ENCODE measurements around the gene HPCAL1. TPM values are rescaled to one million over a fixed set of nuclear protein-coding genes. Genes with fewer than 3 reads are reported as not detected.

HPCAL1 gene
- total RNA-seq, 1 donor from 2014 or later = 34.6 TPM

GRCh38 chr2:10462178-10463083, 159.7 kb downstream of the HPCAL1 start:
- no peak for DNase-seq (ENCODE audit: low spot score)
- Mint-ChIP-seq H3K36me3 (ENCODE audit: low read depth, unreplicated experiment) (no peaks in the 10 kb centered on the region), H3K4me1 (ENCODE audit: unreplicated experiment) (no peaks in the 10 kb centered on the region), H3K27ac (ENCODE audit: unreplicated experiment) (no peak overlapping the region), H3K9me3 (ENCODE audit: unreplicated experiment) (no peaks in the 10 kb centered on the region), H3K4me3 (ENCODE audit: unreplicated experiment) (no peak overlapping the region), H3K27me3 (ENCODE audit: unreplicated experiment) (no peaks in the 10 kb centered on the region)
- no peak for TF ChIP-seq CTCF (IDR thresholded peaks at IDR 0.05; ENCODE audit: unreplicated experiment)

GRCh38 chr2:10465910-10466309, 163.2 kb downstream of the HPCAL1 start:
- H3K27me3 Mint-ChIP-seq (ENCODE audit: unreplicated experiment) = peaks cover 4% of the 10 kb centered on the region
- no peaks in the 10 kb centered on the region for H3K36me3 Mint-ChIP-seq (ENCODE audit: low read depth, unreplicated experiment)
- H3K9me3 Mint-ChIP-seq (ENCODE audit: unreplicated experiment) = no peaks in the 10 kb centered on the region
- H3K4me3 Mint-ChIP-seq (ENCODE audit: unreplicated experiment) = no peak overlapping the region
- no peak for DNase-seq (ENCODE audit: low spot score)
- H3K4me1 Mint-ChIP-seq (ENCODE audit: unreplicated experiment) = no peaks in the 10 kb centered on the region
- H3K27ac Mint-ChIP-seq (ENCODE audit: unreplicated experiment) = no peak overlapping the region
- no peak for TF ChIP-seq CTCF (IDR thresholded peaks at IDR 0.05; ENCODE audit: unreplicated experiment)

GRCh38 chr2:10466801-10467200, 164.1 kb downstream of the HPCAL1 start:
- no peak overlapping the region for H3K27ac Mint-ChIP-seq (ENCODE audit: unreplicated experiment)
- H3K4me3 Mint-ChIP-seq (ENCODE audit: unreplicated experiment) = no peak overlapping the region
- no peaks in the 10 kb centered on the region for H3K9me3 Mint-ChIP-seq (ENCODE audit: unreplicated experiment)
- DNase-seq (ENCODE audit: low spot score) = no peak
- H3K36me3 Mint-ChIP-seq (ENCODE audit: low read depth, unreplicated experiment) = no peaks in the 10 kb centered on the region
- peaks cover 4% of the 10 kb centered on the region for H3K27me3 Mint-ChIP-seq (ENCODE audit: unreplicated experiment)
- no peaks in the 10 kb centered on the region for H3K4me1 Mint-ChIP-seq (ENCODE audit: unreplicated experiment)
- no peak for TF ChIP-seq CTCF (IDR thresholded peaks at IDR 0.05; ENCODE audit: unreplicated experiment)

GRCh38 chr2:10467401-10467800, 164.7 kb downstream of the HPCAL1 start:
- Mint-ChIP-seq H3K9me3 (ENCODE audit: unreplicated experiment) (no peaks in the 10 kb centered on the region), H3K4me1 (ENCODE audit: unreplicated experiment) (no peaks in the 10 kb centered on the region), H3K27ac (ENCODE audit: unreplicated experiment) (no peak overlapping the region), H3K36me3 (ENCODE audit: low read depth, unreplicated experiment) (no peaks in the 10 kb centered on the region), H3K4me3 (ENCODE audit: unreplicated experiment) (no peak overlapping the region), H3K27me3 (ENCODE audit: unreplicated experiment) (peaks cover 4% of the 10 kb centered on the region)
- peak; percentile 22 for DNase-seq (ENCODE audit: low spot score)
- TF ChIP-seq CTCF (IDR thresholded peaks at IDR 0.05; ENCODE audit: unreplicated experiment) = no peak

GRCh38 chr2:10469301-10469700, 166.6 kb downstream of the HPCAL1 start:
- peaks cover 4% of the 10 kb centered on the region for H3K27me3 Mint-ChIP-seq (ENCODE audit: unreplicated experiment)
- no peaks in the 10 kb centered on the region for H3K4me1 Mint-ChIP-seq (ENCODE audit: unreplicated experiment)
- H3K36me3 Mint-ChIP-seq (ENCODE audit: low read depth, unreplicated experiment) = no peaks in the 10 kb centered on the region
- no peak for DNase-seq (ENCODE audit: low spot score)
- no peak for TF ChIP-seq CTCF (IDR thresholded peaks at IDR 0.05; ENCODE audit: unreplicated experiment)
- H3K9me3 Mint-ChIP-seq (ENCODE audit: unreplicated experiment) = no peaks in the 10 kb centered on the region
- H3K27ac Mint-ChIP-seq (ENCODE audit: unreplicated experiment) = no peak overlapping the region
- no peak overlapping the region for H3K4me3 Mint-ChIP-seq (ENCODE audit: unreplicated experiment)

All from endothelial cell (in vitro differentiated cells).